Naive thymus-derived CD4-positive, alpha-beta T cell (primary cell): ENCODE data around the gene TSHZ3. TPM values are rescaled to one million over a fixed set of nuclear protein-coding genes. Genes with fewer than 3 reads are reported as not detected.

Experiments used
- ATAC-seq: fragments of 150-1000 bp; cut with Tn5 transposase; 2 replicates; pipeline ENCODE4 v1.10.0; 2021; ENCODE audit warnings: mild to moderate bottlenecking, moderate library complexity
- CTCF ChIA-PET: fragments of 350-600 bp; sonication (Branson Sonifier 250); formaldehyde crosslinking; loops from one replicate; lab custom pipeline; 2021; ENCODE audit warnings: antibody characterized with exemption; lab: Charles Lee
- POLR2A ChIA-PET: fragments of 350-600 bp; sonication (Branson Sonifier 250); formaldehyde crosslinking; loops from one replicate; lab custom pipeline; 2021; ENCODE audit warnings: antibody characterized with exemption, inconsistent platforms; lab: Charles Lee
- DNase-seq, 9 donors: peaks; one replicate each; pipeline versions ENCODE4 v3.0.0 to v3.0.0-alpha.2; 2020 to 2022; ENCODE audit warnings: mixed read lengths in 1 of 9
- H3K27ac ChIP-seq: one replicate; pipeline ENCODE4 v1.7.0; 2013; ENCODE audit warnings: mild to moderate bottlenecking, low read depth, low read length, moderate library complexity
- H3K27me3 ChIP-seq, 2 donors: one replicate each; pipeline ENCODE4 v1.7.0; 2013; ENCODE audit warnings: low read length in 2 of 2, mild to moderate bottlenecking in 2 of 2, moderate library complexity in 2 of 2; ENCODE audit not compliant: control insufficient read depth in 2 of 2, insufficient read depth in 2 of 2
- H3K36me3 ChIP-seq, 3 experiments: 1 replicate in 2 of 3; 2 replicates in 1 of 3; pipeline ENCODE4 v1.7.0; 2013; ENCODE audit warnings: low read length in 3 of 3, mild to moderate bottlenecking in 3 of 3, moderate library complexity in 1 of 3; ENCODE audit not compliant: insufficient read depth in 3 of 3, control insufficient read depth in 2 of 3
- H3K4me1 ChIP-seq, 2 donors: one replicate each; pipeline ENCODE4 v1.7.0; 2013; ENCODE audit warnings: low read length in 2 of 2, mild to moderate bottlenecking in 2 of 2, moderate library complexity in 1 of 2; ENCODE audit not compliant: control insufficient read depth in 2 of 2, insufficient read depth in 2 of 2
- H3K4me3 ChIP-seq: 2 replicates; pipeline ENCODE4 v1.7.0; 2013; ENCODE audit warnings: mild to moderate bottlenecking, low read length
- H3K9me3 ChIP-seq, 3 experiments: 1 replicate in 2 of 3; 2 replicates in 1 of 3; pipeline ENCODE4 v1.7.0; 2013; ENCODE audit warnings: low read length in 3 of 3; ENCODE audit not compliant: control insufficient read depth in 2 of 3
- H3K27ac Mint-ChIP-seq, 9 donors: one replicate each; pipeline ENCODE4 v1.8.0; 2020 to 2022; ENCODE audit warnings: mixed read lengths in 9 of 9, mild to moderate bottlenecking in 8 of 9, moderate library complexity in 5 of 9, inconsistent platforms in 2 of 9
- H3K27me3 Mint-ChIP-seq, 5 donors: one replicate each; pipeline ENCODE4 v1.8.0; 2021 to 2022; ENCODE audit warnings: mixed read lengths in 5 of 5, mild to moderate bottlenecking in 1 of 5
- H3K36me3 Mint-ChIP-seq, 5 donors: one replicate each; pipeline ENCODE4 v1.8.0; 2020 to 2022; ENCODE audit warnings: mixed read lengths in 5 of 5, mild to moderate bottlenecking in 3 of 5, inconsistent platforms in 1 of 5
- H3K4me1 Mint-ChIP-seq, 7 donors: one replicate each; pipeline ENCODE4 v1.8.0; 2020 to 2022; ENCODE audit warnings: mixed read lengths in 7 of 7, mild to moderate bottlenecking in 3 of 7, inconsistent platforms in 1 of 7
- H3K4me3 Mint-ChIP-seq, 10 donors: one replicate each; pipeline ENCODE4 v1.8.0; 2020 to 2022; ENCODE audit warnings: mild to moderate bottlenecking in 10 of 10, mixed read lengths in 10 of 10, moderate library complexity in 6 of 10, inconsistent platforms in 2 of 10
- H3K9me3 Mint-ChIP-seq, 11 donors: one replicate each; pipeline ENCODE4 v1.8.0; 2020 to 2022; ENCODE audit warnings: mixed read lengths in 11 of 11, mild to moderate bottlenecking in 4 of 11, inconsistent platforms in 1 of 11, moderate library complexity in 1 of 11
- intact Hi-C, 2 donors: fragments of 100-400 bp; cut with micrococcal nuclease; formaldehyde crosslinking; loops; one replicate each; pipeline ENCODE4 v1.15.1; 2023
- polyA plus RNA-seq, 2 donors: library from polyadenylated mRNA; unstranded; fragments of 300-500 nt; fragmentation: Illumina TruSeq; gene quantifications; one replicate each; pipeline ENCODE4 v1.2.3, GENCODE V29; 2021
- total RNA-seq, 6 experiments: library from RNA in 5 of 6; stranded (reverse) in 5 of 6; gene quantifications; 1 replicate in 5 of 6; 2 replicates in 1 of 6; pipeline ENCODE4 v1.2.3 and lab custom pipeline; 2021 to 2026

Gene TSHZ3
- total and polyA plus RNA-seq, 7 experiments from 2014 or later, result 0.08 to 6.0 (median 0.20) TPM; not detected in 1

DNA sequence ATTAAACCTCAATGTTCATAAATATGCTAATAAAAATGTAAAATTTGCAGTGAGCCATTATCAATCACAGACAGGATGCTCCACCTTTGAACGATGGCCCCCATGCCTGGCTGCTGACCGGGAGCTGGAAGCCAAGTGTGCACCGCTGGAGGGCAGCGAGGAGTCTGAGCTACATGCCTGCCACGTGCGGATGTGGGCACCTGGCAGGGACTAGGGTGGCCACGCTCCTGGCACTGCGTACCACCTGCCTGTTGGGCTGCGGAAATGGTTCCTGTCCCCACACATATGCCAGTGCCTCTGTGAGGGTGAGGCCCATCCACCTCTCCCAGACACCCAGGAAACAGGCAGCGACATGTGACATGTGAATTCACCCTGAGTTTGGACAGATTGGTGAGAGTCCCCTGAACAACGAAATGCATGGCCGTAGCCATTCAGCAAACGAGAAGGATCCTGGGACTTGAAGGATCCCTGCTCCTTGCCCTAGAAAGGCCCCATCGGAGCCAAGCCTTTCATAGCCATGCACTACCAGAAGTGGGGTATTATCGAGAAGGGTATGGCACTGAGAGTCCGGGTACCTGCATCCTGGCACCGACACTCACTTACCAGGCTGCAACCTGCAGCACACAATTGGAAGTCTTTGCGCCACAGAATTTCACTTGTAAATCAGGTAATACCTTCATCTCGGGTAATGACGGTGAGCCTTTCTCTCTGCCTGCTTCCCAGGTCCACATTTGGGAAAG, 35.8 kb downstream of the TSHZ3 start:
- Mint-ChIP-seq H3K36me3 (no peaks in the 10 kb centered on the region), H3K27me3 (peaks cover 0 to 11% (median 3%) of the 10 kb centered on the region in 5 donors), H3K27ac (no peak overlapping the region), H3K9me3 (no peaks in the 10 kb centered on the region), H3K4me3 (no peak overlapping the region), H3K4me1 (peaks cover 0 to 1% (median 0%) of the 10 kb centered on the region in 7 donors)
- intact Hi-C loops, result no loop called here
- DNase-seq (no peak), ATAC-seq (no peak)
- POLR2A ChIA-PET, result no interaction called here
- CTCF ChIA-PET, result no interaction called here
- Histone ChIP-seq H3K36me3 (no peaks in the 10 kb centered on the region), H3K4me3 (no peak overlapping the region), H3K4me1 (no peaks in the 10 kb centered on the region), H3K27me3 (no peaks in the 10 kb centered on the region), H3K27ac (no peak overlapping the region), H3K9me3 (no peaks in the 10 kb centered on the region)

GRCh38 chr19:31312677-31313244, 36.5 kb downstream of the TSHZ3 start:
- ChIA-PET POLR2A (no interaction called here), CTCF (no interaction called here)
- Mint-ChIP-seq H3K9me3 (no peaks in the 10 kb centered on the region), H3K27ac (no peak overlapping the region), H3K4me3 (no peak overlapping the region), H3K36me3 (no peaks in the 10 kb centered on the region), H3K27me3 (peaks cover 0 to 11% (median 3%) of the 10 kb centered on the region in 5 donors), H3K4me1 (peaks cover 0 to 1% (median 0%) of the 10 kb centered on the region in 7 donors)
- Histone ChIP-seq H3K36me3 (no peaks in the 10 kb centered on the region), H3K27ac (no peak overlapping the region), H3K27me3 (no peaks in the 10 kb centered on the region), H3K9me3 (no peaks in the 10 kb centered on the region), H3K4me3 (no peak overlapping the region), H3K4me1 (no peaks in the 10 kb centered on the region)
- ATAC-seq (no peak), DNase-seq (no peak)
- intact Hi-C loops, result no loop called here

DNA sequence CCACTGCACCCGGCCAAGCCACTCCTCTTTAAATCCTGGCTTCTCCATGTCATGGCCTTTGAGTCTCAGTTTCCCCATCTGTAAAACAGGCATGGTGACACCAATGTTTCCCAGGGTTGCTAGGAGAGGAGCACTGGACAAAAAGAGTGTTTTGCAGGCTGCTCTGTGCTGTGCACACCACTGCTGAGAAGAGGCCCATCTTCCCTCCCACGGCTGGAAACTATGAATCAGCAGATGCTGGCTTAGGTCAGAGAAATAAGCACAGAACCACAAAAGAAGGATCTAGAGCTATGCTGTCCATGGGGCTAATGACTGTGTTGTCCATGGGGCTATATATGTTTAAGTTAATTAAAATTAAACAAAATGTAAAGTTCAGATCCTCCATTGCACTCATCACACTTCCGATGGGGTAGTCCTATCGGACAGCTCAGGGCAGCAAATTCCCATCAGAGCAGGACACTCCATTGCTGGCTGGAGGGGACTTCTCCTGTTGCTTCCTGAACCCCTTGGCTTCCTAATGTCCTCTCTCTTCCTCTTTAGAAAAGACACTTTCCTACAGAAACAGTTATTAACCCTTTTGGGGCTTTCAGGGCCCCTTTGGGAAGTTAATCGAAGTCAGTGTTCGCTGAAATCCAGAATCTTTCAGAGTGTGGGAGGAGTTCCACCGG, 37.1 kb downstream of the TSHZ3 start:
- ChIA-PET POLR2A (no interaction called here), CTCF (no interaction called here)
- no peak overlapping the region for H3K27ac Mint-ChIP-seq
- Histone ChIP-seq H3K4me3 (no peak overlapping the region), H3K36me3 (no peaks in the 10 kb centered on the region), H3K9me3 (no peaks in the 10 kb centered on the region), H3K27me3 (no peaks in the 10 kb centered on the region), H3K27ac (no peak overlapping the region), H3K4me1 (no peaks in the 10 kb centered on the region)
- H3K4me3 Mint-ChIP-seq, result no peak overlapping the region
- peaks cover 0 to 14% (median 0%) of the 10 kb centered on the region in 5 donors for H3K27me3 Mint-ChIP-seq
- intact Hi-C loops, result no loop called here
- DNase-seq, result peak in 1 of 9 donors; percentile 43
- peaks cover 0 to 1% (median 0%) of the 10 kb centered on the region in 7 donors for H3K4me1 Mint-ChIP-seq
- H3K36me3 Mint-ChIP-seq, result no peaks in the 10 kb centered on the region
- peak; percentile 57 for ATAC-seq
- no peaks in the 10 kb centered on the region for H3K9me3 Mint-ChIP-seq

- Mint-ChIP-seq H3K27ac (no peak overlapping the region), H3K27me3 (peaks cover 0 to 13% (median 0%) of the 10 kb centered on the region in 5 donors), H3K36me3 (no peaks in the 10 kb centered on the region), H3K4me3 (no peak overlapping the region), H3K4me1 (peaks cover 0 to 1% (median 0%) of the 10 kb centered on the region in 7 donors), H3K9me3 (no peaks in the 10 kb centered on the region)
- Histone ChIP-seq H3K4me1 (no peaks in the 10 kb centered on the region), H3K27ac (no peak overlapping the region), H3K4me3 (no peak overlapping the region), H3K27me3 (no peaks in the 10 kb centered on the region), H3K9me3 (no peaks in the 10 kb centered on the region), H3K36me3 (no peaks in the 10 kb centered on the region)
- POLR2A ChIA-PET, result no interaction called here
- intact Hi-C loops, result no loop called here
- ATAC-seq (no peak), DNase-seq (no peak)
- CTCF ChIA-PET, result no interaction called here
These were observed 38.7 kb downstream of the TSHZ3 start for GRCh38 chr19:31310432-31311133.

DNA sequence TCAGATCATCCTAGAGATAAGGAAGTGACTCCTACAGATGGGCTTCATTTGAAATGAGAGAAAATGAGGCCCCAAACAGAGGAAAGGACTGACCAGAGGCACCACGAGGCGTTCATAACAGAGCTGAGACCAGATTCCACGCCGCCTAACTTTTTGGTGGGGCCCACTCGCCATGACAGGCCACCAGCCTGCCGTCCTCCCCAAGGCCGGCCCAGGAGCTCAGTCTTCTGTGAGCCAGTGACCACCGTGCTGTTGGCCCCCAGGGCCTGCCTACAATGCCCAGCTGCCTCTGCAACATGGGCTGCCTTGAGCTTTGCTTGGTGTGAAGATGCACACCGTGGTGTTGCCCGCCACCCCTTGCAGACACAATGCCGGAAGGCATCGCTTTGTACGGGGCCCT, 40.5 kb downstream of the TSHZ3 start:
- H3K4me3 ChIP-seq, result no peak overlapping the region
- Mint-ChIP-seq H3K9me3 (no peaks in the 10 kb centered on the region), H3K4me1 (peaks cover 0 to 3% (median 0%) of the 10 kb centered on the region in 7 donors), H3K36me3 (no peaks in the 10 kb centered on the region), H3K27ac (no peak overlapping the region), H3K27me3 (peaks cover 0 to 13% (median 0%) of the 10 kb centered on the region in 5 donors), H3K4me3 (no peak overlapping the region)
- no peak for DNase-seq
- H3K36me3 ChIP-seq, result no peaks in the 10 kb centered on the region
- intact Hi-C loops, result no loop called here
- H3K27ac ChIP-seq, result no peak overlapping the region
- no peaks in the 10 kb centered on the region for H3K9me3 ChIP-seq
- CTCF ChIA-PET, result no interaction called here
- ATAC-seq, result no peak
- no peaks in the 10 kb centered on the region for H3K27me3 ChIP-seq
- POLR2A ChIA-PET, result no interaction called here
- H3K4me1 ChIP-seq, result no peaks in the 10 kb centered on the region

- H3K36me3 Mint-ChIP-seq, result no peaks in the 10 kb centered on the region
- ChIA-PET CTCF (no interaction called here), POLR2A (no interaction called here)
- Histone ChIP-seq H3K36me3 (no peaks in the 10 kb centered on the region), H3K9me3 (no peaks in the 10 kb centered on the region), H3K27me3 (no peaks in the 10 kb centered on the region), H3K4me1 (no peaks in the 10 kb centered on the region), H3K4me3 (no peak overlapping the region), H3K27ac (no peak overlapping the region)
- no peaks in the 10 kb centered on the region for H3K9me3 Mint-ChIP-seq
- intact Hi-C loops, result no loop called here
- no peak overlapping the region for H3K4me3 Mint-ChIP-seq
- peaks cover 0 to 13% (median 0%) of the 10 kb centered on the region in 5 donors for H3K27me3 Mint-ChIP-seq
- H3K27ac Mint-ChIP-seq, result no peak overlapping the region
- ATAC-seq, result no peak
- peaks cover 0 to 3% (median 0%) of the 10 kb centered on the region in 7 donors for H3K4me1 Mint-ChIP-seq
- no peak for DNase-seq
These were observed 42.1 kb downstream of the TSHZ3 start for GRCh38 chr19:31307071-31307669.
